KMS-11 (cell line): ENCODE measurements around the gene CLTCL1.

Experiments used
- H2AFZ ChIP-seq: fragments of 200-600 bp; sonication (generic); 2 replicates; pipeline ENCODE4 v1.6.1; 2016; ENCODE audit warnings: antibody characterized with exemption, mixed run types, low read depth
- H3K27ac ChIP-seq: fragments of 200-600 bp; sonication (generic); 2 replicates; pipeline ENCODE4 v1.6.1; 2016; ENCODE audit warnings: mild to moderate bottlenecking, mixed run types
- H3K27me3 ChIP-seq: fragments of 200-600 bp; sonication (generic); 2 replicates; pipeline ENCODE4 v1.6.1; 2017; ENCODE audit warnings: mild to moderate bottlenecking, low read depth, mixed run types, moderate library complexity; ENCODE audit not compliant: insufficient read depth
- H3K36me3 ChIP-seq: fragments of 200-600 bp; sonication (generic); 2 replicates; pipeline ENCODE4 v1.6.1; 2017; ENCODE audit warnings: mild to moderate bottlenecking, mixed run types; ENCODE audit not compliant: insufficient read depth
- H3K4me1 ChIP-seq: fragments of 200-600 bp; sonication (generic); 2 replicates; pipeline ENCODE4 v1.6.1; 2016; ENCODE audit warnings: mild to moderate bottlenecking, low read depth, mixed run types; ENCODE audit not compliant: poor library complexity, severe bottlenecking
- H3K4me2 ChIP-seq: fragments of 200-600 bp; sonication (generic); 2 replicates; pipeline ENCODE4 v1.7.0; 2016; ENCODE audit warnings: mild to moderate bottlenecking, mixed run types
- H3K4me3 ChIP-seq: fragments of 200-600 bp; sonication (generic); IDR thresholded peaks from 2 replicates; pipeline ENCODE4 v1.6.1; 2017; ENCODE audit warnings: low read depth, low read length, mixed read lengths; ENCODE audit not compliant: insufficient read depth
- H3K79me2 ChIP-seq: fragments of 200-600 bp; sonication (generic); 2 replicates; pipeline ENCODE4 v1.6.1; 2016; ENCODE audit warnings: low read depth, mixed run types; ENCODE audit not compliant: insufficient read depth
- H3K9ac ChIP-seq: fragments of 200-600 bp; sonication (generic); 2 replicates; pipeline ENCODE4 v1.6.1; 2016; ENCODE audit warnings: mild to moderate bottlenecking, mixed run types
- H4K20me1 ChIP-seq: fragments of 200-600 bp; sonication (generic); 2 replicates; pipeline ENCODE4 v1.6.1; 2016; ENCODE audit warnings: mild to moderate bottlenecking, mixed run types; ENCODE audit not compliant: insufficient read depth
- CTCF ChIP-seq: fragments of 200-600 bp; sonication (generic); conservative IDR thresholded peaks from 2 replicates; pipeline ENCODE4 v1.6.1; 2017; ENCODE audit warnings: low read depth, mild to moderate bottlenecking, antibody characterized with exemption, low read length, moderate library complexity, mixed read lengths

The CLTCL1 gene

GRCh38 chr22:19253143-19253542 is 38.4 kb downstream of the CLTCL1 start:
- no peak for TF ChIP-seq CTCF
- Histone ChIP-seq H2AFZ (no peak overlapping the region), H4K20me1 (no peaks in the 10 kb centered on the region)

GRCh38 chr22:19244600-19245352 is 46.7 kb downstream of the CLTCL1 start:
- TF ChIP-seq CTCF, result no peak
- H3K4me2 ChIP-seq, result no peak overlapping the region
- no peak overlapping the region for H3K4me3 ChIP-seq
- no peaks in the 10 kb centered on the region for H3K36me3 ChIP-seq
- no peaks in the 10 kb centered on the region for H3K79me2 ChIP-seq
- no peaks in the 10 kb centered on the region for H3K4me1 ChIP-seq
- H4K20me1 ChIP-seq, result no peaks in the 10 kb centered on the region
- H3K27ac ChIP-seq, result no peak overlapping the region
- H3K27me3 ChIP-seq, result no peaks in the 10 kb centered on the region
- no peak overlapping the region for H3K9ac ChIP-seq
- no peak overlapping the region for H2AFZ ChIP-seq

More at GRCh38 chr22:19253143-19253542, 38.4 kb downstream of the CLTCL1 start:
- Histone ChIP-seq H3K4me2 (no peak overlapping the region), H3K4me3 (no peak overlapping the region), H3K79me2 (no peaks in the 10 kb centered on the region), H3K9ac (no peak overlapping the region), H3K4me1 (no peaks in the 10 kb centered on the region), H3K27ac (no peak overlapping the region), H3K36me3 (no peaks in the 10 kb centered on the region), H3K27me3 (no peaks in the 10 kb centered on the region)

- no peak overlapping the region for H3K4me3 ChIP-seq
- TF ChIP-seq CTCF, result no peak
- no peak overlapping the region for H3K4me2 ChIP-seq
- no peaks in the 10 kb centered on the region for H3K27me3 ChIP-seq
- H4K20me1 ChIP-seq, result no peaks in the 10 kb centered on the region
- H2AFZ ChIP-seq, result no peak overlapping the region
- no peaks in the 10 kb centered on the region for H3K36me3 ChIP-seq
- no peak overlapping the region for H3K9ac ChIP-seq
- no peaks in the 10 kb centered on the region for H3K4me1 ChIP-seq
- no peak overlapping the region for H3K27ac ChIP-seq
- H3K79me2 ChIP-seq, result no peaks in the 10 kb centered on the region
Observed at GRCh38 chr22:19242699-19243098, 48.8 kb downstream of the CLTCL1 start.

- H3K4me1 ChIP-seq, result no peaks in the 10 kb centered on the region
- H3K4me2 ChIP-seq, result no peak overlapping the region
Observed at GRCh38 chr22:19241593-19241906, 50.0 kb downstream of the CLTCL1 start.

More at GRCh38 chr22:19241593-19241906, 50.0 kb downstream of the CLTCL1 start:
- Histone ChIP-seq H4K20me1 (no peaks in the 10 kb centered on the region), H3K79me2 (no peaks in the 10 kb centered on the region), H3K9ac (no peak overlapping the region), H3K36me3 (no peaks in the 10 kb centered on the region), H3K4me3 (no peak overlapping the region), H3K27me3 (no peaks in the 10 kb centered on the region), H3K27ac (no peak overlapping the region), H2AFZ (no peak overlapping the region)
- TF ChIP-seq CTCF, result no peak
